Fibroblast of skin of abdomen (primary cell): Measurements from ENCODE around the gene PCDHA12.
A peak's percentile ranks its signal among the peaks of the same experiment; 100 is the strongest.
"Not testable (repeated sequence)": the region's sequence is repeated elsewhere in the genome, so short reads cannot be mapped to it uniquely, and the experiment has no call there.

Experiments
- DNase-seq: peaks from one replicate; pipeline ENCODE4 v3.0.0-alpha.2; 2013

The PCDHA12 gene

GRCh38 chr5:140857177-140857986 lies 17.7 kb upstream of the PCDHA12 start:
- DNase-seq: no peak

GRCh38 chr5:140857987-140858240 lies 17.2 kb upstream of the PCDHA12 start:
- DNase-seq: no peak

DNA sequence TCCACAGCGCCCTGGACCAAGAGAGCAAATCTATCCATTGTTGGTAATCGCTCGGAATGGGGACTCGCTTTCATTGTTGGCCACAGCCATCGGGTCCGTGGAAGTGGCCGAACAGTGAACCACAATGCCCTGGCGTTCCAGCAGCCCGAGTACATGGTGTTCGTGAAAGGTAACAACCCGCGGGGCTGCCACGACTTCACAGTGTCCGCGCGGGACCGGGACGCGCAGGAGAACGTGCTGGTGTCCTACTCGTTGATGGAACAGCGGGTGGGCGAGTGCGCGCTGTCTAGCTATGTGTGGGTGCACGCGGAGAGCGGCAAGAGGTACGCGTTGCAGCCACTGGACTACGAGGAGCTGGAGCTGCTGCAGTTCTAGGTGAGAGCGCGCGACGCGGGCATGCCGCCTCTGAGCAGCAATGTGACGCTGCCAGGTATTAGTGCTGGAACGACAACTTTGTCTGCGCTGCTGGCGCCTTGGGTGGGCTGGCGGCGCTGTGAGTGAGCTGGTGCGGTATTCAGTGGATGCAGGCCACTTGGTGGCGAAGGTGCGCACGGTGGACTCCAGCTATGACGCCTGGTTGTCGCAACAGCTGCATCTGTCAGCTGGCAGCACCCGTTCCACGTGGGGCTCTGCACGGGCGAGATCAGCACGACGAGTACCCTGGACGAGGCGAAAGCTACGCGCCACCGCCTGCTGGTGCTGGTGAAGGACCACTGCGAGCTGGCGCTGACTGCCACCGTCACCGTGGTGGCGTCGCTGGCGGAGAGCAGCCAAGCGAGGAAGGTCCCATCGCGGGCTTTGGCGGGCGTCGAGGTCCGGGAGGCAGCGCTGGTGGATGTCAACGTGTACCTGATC lies 12.4 kb upstream of the PCDHA12 start:
- DNase-seq: no peak

DNA sequence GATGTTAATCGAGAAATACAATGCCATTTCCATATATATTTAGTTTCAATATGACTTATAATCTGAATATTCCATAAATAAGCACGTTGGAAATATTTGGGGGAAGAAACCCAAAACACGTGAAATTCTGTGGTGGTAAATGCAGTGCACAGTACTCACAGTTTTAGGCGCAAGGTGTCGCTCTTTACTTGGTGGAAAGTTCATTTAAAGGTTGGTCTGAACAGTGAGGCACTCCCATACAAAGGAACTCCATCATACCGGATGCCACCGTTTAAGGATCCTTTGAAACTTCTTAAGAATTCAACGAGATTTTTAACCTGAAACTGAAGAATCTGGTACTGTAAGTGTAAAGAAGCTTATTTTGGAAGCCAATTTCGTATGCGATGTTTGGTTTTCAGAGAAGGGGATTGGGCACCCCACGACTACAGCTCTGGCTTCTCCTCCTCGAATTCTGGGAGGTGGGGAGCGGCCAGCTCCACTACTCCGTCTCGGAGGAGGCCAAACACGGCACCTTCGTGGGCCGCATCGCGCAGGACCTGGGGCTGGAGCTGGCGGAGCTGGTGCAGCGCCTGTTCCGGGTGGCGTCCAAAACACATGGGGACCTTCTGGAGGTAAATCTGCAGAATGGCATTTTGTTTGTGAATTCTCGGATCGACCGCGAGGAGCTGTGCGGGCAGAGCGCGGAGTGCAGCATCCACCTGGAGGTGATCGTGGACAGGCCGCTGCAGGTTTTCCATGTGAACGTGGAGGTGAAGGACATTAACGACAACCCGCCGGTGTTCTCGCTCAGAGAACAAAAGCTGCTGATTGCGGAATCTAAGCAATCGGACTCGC lies 6.2 kb upstream of the PCDHA12 start, which contains the start of gene PCDHA11:
TSS of gene PCDHA11 (plus strand) at position 237 of the 834 bp plus-strand sequence. CDS start at position 384, 147 bp downstream.
- DNase-seq: no peak

DNA sequence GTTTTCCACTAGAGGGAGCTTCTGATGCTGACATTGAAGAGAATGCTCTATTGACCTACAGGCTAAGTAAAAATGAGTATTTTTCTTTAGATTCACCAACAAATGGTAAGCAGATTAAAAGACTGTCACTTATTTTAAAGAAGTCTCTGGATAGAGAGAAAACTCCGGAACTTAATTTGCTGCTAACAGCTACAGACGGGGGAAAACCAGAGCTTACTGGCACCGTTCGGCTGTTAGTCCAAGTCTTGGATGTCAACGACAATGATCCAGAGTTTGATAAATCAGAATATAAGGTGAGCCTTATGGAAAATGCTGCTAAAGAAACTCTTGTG lies 5.6 kb upstream of the PCDHA12 start:
- no peak for DNase-seq

- no peak for DNase-seq
Measured at GRCh38 chr5:140870221-140871201, 4.6 kb upstream of the PCDHA12 start.

- DNase-seq: not testable (repeated sequence)
Measured at GRCh38 chr5:140876541-140877261, 1.6 kb downstream of the PCDHA12 start.

DNA sequence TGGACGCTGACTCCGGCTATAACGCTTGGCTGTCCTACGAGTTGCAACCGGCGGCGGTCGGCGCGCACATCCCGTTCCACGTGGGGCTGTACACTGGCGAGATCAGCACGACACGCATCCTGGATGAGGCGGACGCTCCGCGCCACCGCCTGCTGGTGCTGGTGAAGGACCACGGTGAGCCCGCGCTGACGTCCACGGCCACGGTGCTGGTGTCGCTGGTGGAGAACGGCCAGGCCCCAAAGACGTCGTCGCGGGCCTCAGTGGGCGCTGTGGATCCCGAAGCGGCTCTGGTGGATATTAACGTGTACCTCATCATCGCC lies 2.1 kb downstream of the PCDHA12 start:
- no peak for DNase-seq

- DNase-seq: no peak
Measured at GRCh38 chr5:140881889-140882590, 6.9 kb downstream of the PCDHA12 start, which contains the start of gene PCDHA13. PCDHA13 (plus strand) TSS chr5:140882124; CDS start chr5:140882269, 145 bp downstream.

- DNase-seq: no peak
Measured at GRCh38 chr5:140882591-140882899, 7.4 kb downstream of the PCDHA12 start.

GRCh38 chr5:140883373-140883772 lies 8.3 kb downstream of the PCDHA12 start:
- DNase-seq: no peak

GRCh38 chr5:140883927-140884697 lies 9.0 kb downstream of the PCDHA12 start:
- no peak for DNase-seq

DNA sequence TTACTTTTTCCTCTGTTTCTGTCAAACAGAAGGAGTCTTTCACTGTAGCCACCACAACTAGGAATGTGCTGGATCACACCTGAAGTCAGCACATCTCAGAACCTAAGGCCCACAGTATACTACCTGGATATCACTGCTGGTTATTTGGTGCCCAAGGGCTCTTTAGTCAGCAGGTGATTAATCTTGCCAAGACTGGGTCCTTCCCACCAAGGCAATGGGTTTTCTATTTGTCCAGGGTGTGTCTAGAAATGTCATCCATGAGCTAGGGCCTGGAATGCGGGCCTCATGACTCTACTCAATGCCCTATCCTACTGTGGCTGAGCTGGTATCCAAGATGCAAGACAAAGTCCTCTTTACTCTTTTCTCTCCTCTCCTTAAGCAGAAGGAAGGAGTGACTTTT lies 41.2 kb downstream of the PCDHA12 start:
- DNase-seq: no peak

- no peak for DNase-seq
Measured at GRCh38 chr5:140923601-140924000, 48.5 kb downstream of the PCDHA12 start.

DNA sequence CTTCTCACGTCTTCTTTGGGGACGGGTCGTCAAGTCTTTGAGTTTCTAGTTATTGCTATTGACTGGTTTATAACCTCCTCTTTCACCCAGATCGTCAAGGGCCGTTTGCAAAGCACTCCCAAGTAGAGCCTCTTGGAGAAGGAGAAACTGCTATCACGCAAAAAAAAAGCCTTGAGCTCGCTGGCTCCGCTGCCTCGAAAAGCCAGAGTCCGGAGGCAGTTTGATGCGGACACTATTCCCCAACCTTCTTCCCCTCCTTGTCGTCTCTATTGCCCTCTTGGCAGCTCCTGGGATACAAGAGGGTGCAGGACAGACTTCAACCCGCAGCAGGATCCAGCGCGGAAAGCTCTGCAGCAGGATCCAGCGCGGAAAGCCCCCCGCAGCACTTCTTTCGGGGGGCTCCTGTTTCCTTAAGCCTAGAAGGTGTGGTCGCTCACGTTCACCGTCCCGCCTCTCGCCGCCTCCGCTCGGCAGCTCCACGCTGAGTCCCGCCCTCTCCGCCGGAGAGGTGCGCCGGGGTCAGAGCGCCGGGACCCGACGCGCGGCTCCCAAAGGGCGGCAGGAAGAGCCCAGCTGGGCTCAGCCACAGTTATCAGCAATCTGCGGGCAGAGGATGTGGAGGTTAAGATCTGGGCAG lies 50.8 kb downstream of the PCDHA12 start, which contains the start of gene PCDHAC1:
TSS of gene PCDHAC1 (plus strand) at position 494 of the 637 bp plus-strand sequence. CDS start 594 bp downstream, outside the sequence.
- DNase-seq: no peak

DNA sequence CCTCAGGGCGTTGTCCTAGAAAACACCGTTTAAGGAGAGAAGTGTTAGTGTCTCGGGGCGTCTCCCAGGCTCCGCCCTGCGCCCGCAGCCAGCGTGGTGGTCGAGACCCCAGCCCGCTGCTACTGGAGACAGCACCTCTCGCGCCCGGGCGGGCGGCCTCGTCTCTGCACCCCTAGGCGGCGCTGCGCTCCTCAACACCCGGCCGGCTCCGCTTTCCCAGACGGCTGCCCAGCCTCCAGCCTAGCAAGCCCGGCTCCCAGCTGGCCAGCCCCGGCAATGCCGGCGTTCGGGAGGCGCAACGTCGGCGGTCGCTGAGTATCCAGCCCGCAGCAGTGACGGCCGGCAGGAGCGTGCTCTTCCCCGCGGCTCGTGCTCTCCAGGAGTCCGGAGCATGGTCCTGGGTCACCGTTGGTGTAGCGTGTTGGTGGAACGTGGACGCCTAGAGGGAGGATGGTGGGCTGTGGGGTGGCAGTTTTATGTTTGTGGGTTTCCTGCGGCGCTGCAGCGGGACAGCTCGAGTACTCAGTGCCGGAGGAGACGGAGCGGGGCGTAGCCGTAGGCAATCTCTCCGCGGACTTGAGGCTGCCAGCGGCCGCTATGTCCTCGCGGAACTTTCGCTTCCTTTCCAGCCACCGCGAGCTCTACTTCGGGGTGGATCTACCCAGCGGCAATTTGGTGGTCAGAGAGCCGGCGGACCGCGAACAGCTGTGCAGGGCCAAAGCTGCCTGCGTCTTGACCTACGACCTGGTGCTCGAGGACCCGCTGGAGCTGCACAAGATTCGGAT lies 51.5 kb downstream of the PCDHA12 start:
- peak; percentile 58 for DNase-seq

GRCh38 chr5:140927228-140927573 lies 52.1 kb downstream of the PCDHA12 start:
- no peak for DNase-seq
